HepG2 (cell line): Measurements from ENCODE around the gene PPP1R15B. TPM values are rescaled to one million over a fixed set of nuclear protein-coding genes. Genes with fewer than 3 reads are reported as not detected.

ENCODE experiments used
- ATAC-seq: fragments of 200-7000 bp; cut with Tn5 transposase; 3 replicates; pipeline ENCODE4 v1.9.1; 2020; ENCODE audit warnings: mild to moderate bottlenecking, moderate library complexity
- BruUV-seq: library from RNA; stranded (reverse); fragments of 400-500 nt; replicated peaks from 2 replicates; lab custom pipeline; 2021; lab: Mats Ljungman, UMichigan
- CTCF ChIA-PET: fragments of 300-600 bp; formaldehyde crosslinking; extraction: SDS; loops from one replicate; lab custom pipeline; 2021; ENCODE audit warnings: low total read pairs, inconsistent platforms, low intra/inter-chr PET ratio; lab: Yijun Ruan, JAX
- POLR2A ChIA-PET: fragments of 350-600 bp; sonication (Branson Sonifier 250); formaldehyde crosslinking; loops from one replicate; lab custom pipeline; 2020; ENCODE audit warnings: antibody characterized with exemption, inconsistent platforms; lab: Yijun Ruan, JAX
- DNase-seq: peaks from one replicate; pipeline ENCODE4 v3.0.0-alpha.2; 2015; ENCODE audit warnings: low spot score
- FAIRE-seq: peaks from 3 replicates; lab custom pipeline; 2011; peaks lifted over from hg19 to GRCh38; lab: Jason Lieb, UNC
- H2AFZ ChIP-seq: one replicate; pipeline ENCODE4 v1.6.1; 2011; ENCODE audit warnings: low read length, inconsistent platforms
- H3K27ac ChIP-seq: fragments of 300-600 bp; 3 replicates; pipeline ENCODE4 v1.8.0; 2011; ENCODE audit warnings: mixed run types, mild to moderate bottlenecking, mixed read lengths, low read length, inconsistent platforms; ENCODE audit not compliant: insufficient read depth; ENCODE audit errors: extremely low read length
- H3K27me3 ChIP-seq, 2 experiments: fragments of 200-600 bp in 1 of 2; 2 replicates in 1 of 2; 3 replicates in 1 of 2; pipeline versions ENCODE4 v1.6.0 to v1.8.0; 2011; ENCODE audit warnings: low read length in 2 of 2, mild to moderate bottlenecking in 2 of 2, moderate library complexity in 2 of 2, inconsistent platforms in 1 of 2; ENCODE audit not compliant: insufficient read depth in 2 of 2, control insufficient read depth in 1 of 2
- H3K36me3 ChIP-seq, 2 experiments: fragments of 200-600 bp in 1 of 2; replicated peaks in 1 of 2; 2 replicates in 1 of 2; 3 replicates in 1 of 2; pipeline versions ENCODE4 v1.5.1 to v1.8.0; 2011; ENCODE audit warnings: low read length in 2 of 2, inconsistent platforms in 1 of 2; ENCODE audit not compliant: insufficient read depth in 2 of 2, control insufficient read depth in 1 of 2
- H3K4me1 ChIP-seq: 2 replicates; pipeline ENCODE4 v1.5.1; 2012; ENCODE audit warnings: low read length, inconsistent platforms; ENCODE audit not compliant: insufficient read depth
- H3K4me2 ChIP-seq: 2 replicates; pipeline ENCODE4 v1.6.0; 2011; ENCODE audit warnings: low read depth, low read length, inconsistent platforms
- H3K4me3 ChIP-seq, 3 experiments: fragments of 200-600 bp in 1 of 3; sonication (generic), shearing (Covaris generic) in 1 of 3; replicated peaks in 1 of 3; 2 replicates each; pipeline ENCODE4 v1.5.1; 2011 to 2016; ENCODE audit warnings: low read length in 3 of 3, inconsistent platforms in 2 of 3, low read depth in 2 of 3, mild to moderate bottlenecking in 2 of 3, control low read depth in 1 of 3, mixed read lengths in 1 of 3; ENCODE audit not compliant: insufficient read depth in 1 of 3
- H3K79me2 ChIP-seq: one replicate; pipeline ENCODE4 v1.6.1; 2011; ENCODE audit warnings: low read length, inconsistent platforms; ENCODE audit not compliant: insufficient read depth
- H3K9ac ChIP-seq: 2 replicates; pipeline ENCODE4 v1.6.0; 2011; ENCODE audit warnings: mild to moderate bottlenecking, low read depth, low read length, inconsistent platforms; ENCODE audit not compliant: insufficient read depth
- H3K9me3 ChIP-seq: 2 replicates; pipeline ENCODE4 v1.5.1; 2012; ENCODE audit warnings: mild to moderate bottlenecking, low read length
- H4K20me1 ChIP-seq: 2 replicates; pipeline ENCODE4 v1.6.0; 2011; ENCODE audit warnings: inconsistent platforms, mild to moderate bottlenecking, low read length, moderate library complexity; ENCODE audit not compliant: insufficient read depth
- MAFF ChIP-seq: IDR thresholded peaks from 2 replicates; pipeline ENCODE4 v1.6.1; 2011; ENCODE audit warnings: low read depth, low read length, improper control_type of control experiment
- MAFK ChIP-seq, 2 experiments: IDR thresholded peaks in 1 of 2; conservative IDR thresholded peaks in 1 of 2; 2 replicates each; pipeline ENCODE4 v1.6.1; 2011; ENCODE audit warnings: improper control_type of control experiment in 2 of 2, low read length in 2 of 2
- SCMH1 ChIP-seq: sonication (generic); formaldehyde crosslinking; IDR thresholded peaks from 2 replicates; pipeline ENCODE4 v1.9.0; 2021; ENCODE audit warnings: missing genetic modification reagents, mild to moderate bottlenecking, borderline replicate concordance
- TAF1 ChIP-seq: sonication (generic); formaldehyde crosslinking; IDR thresholded peaks from 2 replicates; pipeline ENCODE4 v1.4.0; 2020; ENCODE audit warnings: missing genetic modification reagents
- ZNF772 ChIP-seq: sonication (generic); formaldehyde crosslinking; IDR thresholded peaks from 2 replicates; pipeline ENCODE4 v1.5.0; 2020; ENCODE audit warnings: mild to moderate bottlenecking, missing genetic modification reagents
- WGBS: methylation state at CpG from one replicate; pipeline ENCODE4 v1.1.6; 2017; ENCODE audit warnings: low lambda C conversion rate; 5-methylcytosine and 5-hydroxymethylcytosine counted together
- in situ Hi-C: cut with HindIII; loops from 2 replicates; pipeline ENCODE4 v1.10.0; 2017; ENCODE audit warnings: low pct_unique_long_range_greater_than_20kb; ENCODE audit not compliant: extremely low pct_ligation_motif_present
- intact Hi-C: fragments of 100-400 bp; cut with micrococcal nuclease; formaldehyde crosslinking; loops from one replicate; pipeline ENCODE4 v1.10.0; 2022; ENCODE audit not compliant: unreplicated experiment
- polyA plus RNA-seq, 8 experiments: library from polyadenylated mRNA; depleted of rRNA in 3 of 8; stranded (reverse) in 7 of 8; unstranded in 1 of 8; fragments of >200 nt; fragmentation: Illumina TruSeq in 4 of 8; extraction: Trizol in 4 of 8; gene quantifications; 2 replicates each; pipeline versions ENCODE4 v1.2.1 to v1.2.3, GENCODE V29; 2011 to 2016; ENCODE audit warnings: low read depth in 4 of 8, missing spikeins in 1 of 8, mixed read lengths in 1 of 8; ENCODE audit not compliant: insufficient read depth in 1 of 8
- total RNA-seq, 5 experiments: library from RNA; depleted of rRNA; stranded (reverse); fragments of >200 nt; fragmentation: Illumina TruSeq; extraction: Trizol; gene quantifications; 2 replicates each; pipeline ENCODE4 v1.2.3, GENCODE V29; 2016; ENCODE audit warnings: low read depth in 1 of 5
- TF ChIP-seq, protein P1 (sequence below): sonication (generic); formaldehyde crosslinking; IDR thresholded peaks from 2 replicates; pipeline ENCODE4 v1.9.0; 2021; ENCODE audit warnings: missing genetic modification reagents, mild to moderate bottlenecking, borderline replicate concordance
- TF ChIP-seq, protein P2 (sequence below): sonication (generic); formaldehyde crosslinking; IDR thresholded peaks from 2 replicates; pipeline ENCODE4 v1.4.0; 2020; ENCODE audit warnings: mild to moderate bottlenecking, missing genetic modification reagents
- TF ChIP-seq, protein P3 (sequence below): sonication (generic); formaldehyde crosslinking; IDR thresholded peaks from 2 replicates; pipeline ENCODE4 v1.5.0; 2020; ENCODE audit warnings: missing genetic modification reagents

Gene PPP1R15B
- total and polyA plus RNA-seq, 2 of the 13 experiments (the other 11 are each of a cell fraction or from before 2014, with no cell fraction given) = 13.4 to 23.8 TPM

DNA sequence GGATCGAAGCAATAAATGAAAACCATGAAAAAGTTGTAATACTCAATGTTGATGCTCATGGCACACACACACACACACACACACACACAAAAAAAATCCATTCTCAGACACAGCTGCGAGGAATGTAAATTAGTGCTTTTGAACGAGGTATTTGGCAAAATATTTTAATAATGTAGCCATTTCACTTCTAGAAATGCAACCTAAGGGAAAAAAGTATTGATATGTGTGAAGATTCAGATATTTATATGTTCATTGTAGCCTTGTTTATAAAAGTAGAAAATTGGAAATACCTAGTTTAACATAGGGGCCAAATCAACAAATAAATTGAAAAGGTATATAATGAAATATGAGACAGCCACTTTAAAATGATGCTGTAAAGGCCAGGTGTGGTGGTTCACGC, 55.7 kb downstream of the PPP1R15B start:
- Histone ChIP-seq H3K79me2 (peaks cover 3% of the 10 kb centered on the region), H4K20me1 (no peaks in the 10 kb centered on the region), H3K4me2 (no peak overlapping the region), H3K27ac (no peak overlapping the region), H2AFZ (no peak overlapping the region), H3K9ac (no peak overlapping the region), H3K27me3 (no peaks in the 10 kb centered on the region; a peak in 1 of 5 replicates)
- in situ Hi-C loops = loop anchor here (25.0 kb wide), 1 partner anchor 494 kb away; the partner anchor contains the start of gene SNRPE
- BruUV-seq = no TSS peak
- POLR2A ChIA-PET = no interaction called here
- TF ChIP-seq MAFK (conservative IDR thresholded peaks at IDR 0.05 in 1 of 2, IDR thresholded peaks at IDR 0.05 in 1 of 2; ENCODE audit: low read length in 2 of 2) (peak in 1 of 2 experiments; percentile 60; a peak in 2 of 4 replicates), TAF1 (CRISPR knock-in tag) (no peak), MAFF (peak; percentile 55)
- TF ChIP-seq, protein P1, sequence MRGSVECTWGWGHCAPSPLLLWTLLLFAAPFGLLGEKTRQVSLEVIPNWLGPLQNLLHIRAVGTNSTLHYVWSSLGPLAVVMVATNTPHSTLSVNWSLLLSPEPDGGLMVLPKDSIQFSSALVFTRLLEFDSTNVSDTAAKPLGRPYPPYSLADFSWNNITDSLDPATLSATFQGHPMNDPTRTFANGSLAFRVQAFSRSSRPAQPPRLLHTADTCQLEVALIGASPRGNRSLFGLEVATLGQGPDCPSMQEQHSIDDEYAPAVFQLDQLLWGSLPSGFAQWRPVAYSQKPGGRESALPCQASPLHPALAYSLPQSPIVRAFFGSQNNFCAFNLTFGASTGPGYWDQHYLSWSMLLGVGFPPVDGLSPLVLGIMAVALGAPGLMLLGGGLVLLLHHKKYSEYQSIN (CRISPR knock-in tag) = no peak
- TF ChIP-seq, all 625 proteins: peak for 2
- 91% methylated on average over 4 of the region's 4 CpGs for WGBS
- Histone ChIP-seq H3K4me3 (no peak overlapping the region), H3K9me3 (no peaks in the 10 kb centered on the region), H3K4me1 (peaks cover 8% of the 10 kb centered on the region), H3K36me3 (no peaks in the 10 kb centered on the region; a peak in 1 of 5 replicates)
- FAIRE-seq = no peak
- DNase-seq = no peak
- ATAC-seq = no peak
- CTCF ChIA-PET = no interaction called here
- intact Hi-C loops = no loop called here

DNA sequence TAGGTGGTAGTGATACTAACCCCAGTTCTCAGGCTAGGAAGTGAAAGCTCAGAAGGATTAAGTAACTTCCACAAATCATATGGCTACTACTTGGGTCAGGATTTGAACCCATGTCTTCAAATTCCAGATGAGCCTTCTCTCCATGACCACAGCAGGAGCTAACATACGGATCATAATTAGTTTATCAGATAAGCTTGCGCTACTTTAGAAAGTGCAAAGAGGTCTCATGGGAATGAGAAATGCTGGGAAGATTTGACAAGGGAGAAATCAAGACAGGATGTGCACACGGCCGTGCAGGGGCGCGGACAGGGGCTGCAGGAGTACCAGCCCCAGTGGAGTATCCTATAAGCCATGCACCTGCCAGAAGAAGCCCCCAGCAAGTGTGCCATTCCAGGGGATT, 57.0 kb downstream of the PPP1R15B start:
- no peak for DNase-seq
- no peak overlapping the region for H3K27ac ChIP-seq
- H3K36me3 ChIP-seq = no peaks in the 10 kb centered on the region; a peak in 1 of 5 replicates
- POLR2A ChIA-PET = no interaction called here
- no peaks in the 10 kb centered on the region for H4K20me1 ChIP-seq
- intact Hi-C loops (no loop called here), in situ Hi-C loops (loop anchor here (25.0 kb wide), 1 partner anchor 492 kb away; the partner anchor contains the start of gene SNRPE)
- no peak overlapping the region for H3K4me3 ChIP-seq
- 93% methylated on average over 6 of the region's 6 CpGs for WGBS
- no peaks in the 10 kb centered on the region; a peak in 1 of 5 replicates for H3K27me3 ChIP-seq
- H3K79me2 ChIP-seq = peaks cover 3% of the 10 kb centered on the region
- H2AFZ ChIP-seq = no peak overlapping the region
- H3K4me2 ChIP-seq = no peak overlapping the region
- H3K9me3 ChIP-seq = no peaks in the 10 kb centered on the region
- H3K9ac ChIP-seq = no peak overlapping the region
- FAIRE-seq = no peak
- BruUV-seq = no TSS peak
- peaks cover 8% of the 10 kb centered on the region for H3K4me1 ChIP-seq
- CTCF ChIA-PET = no interaction called here
- no peak for ATAC-seq
- TF ChIP-seq SCMH1 = no peak
- TF ChIP-seq, protein P2, sequence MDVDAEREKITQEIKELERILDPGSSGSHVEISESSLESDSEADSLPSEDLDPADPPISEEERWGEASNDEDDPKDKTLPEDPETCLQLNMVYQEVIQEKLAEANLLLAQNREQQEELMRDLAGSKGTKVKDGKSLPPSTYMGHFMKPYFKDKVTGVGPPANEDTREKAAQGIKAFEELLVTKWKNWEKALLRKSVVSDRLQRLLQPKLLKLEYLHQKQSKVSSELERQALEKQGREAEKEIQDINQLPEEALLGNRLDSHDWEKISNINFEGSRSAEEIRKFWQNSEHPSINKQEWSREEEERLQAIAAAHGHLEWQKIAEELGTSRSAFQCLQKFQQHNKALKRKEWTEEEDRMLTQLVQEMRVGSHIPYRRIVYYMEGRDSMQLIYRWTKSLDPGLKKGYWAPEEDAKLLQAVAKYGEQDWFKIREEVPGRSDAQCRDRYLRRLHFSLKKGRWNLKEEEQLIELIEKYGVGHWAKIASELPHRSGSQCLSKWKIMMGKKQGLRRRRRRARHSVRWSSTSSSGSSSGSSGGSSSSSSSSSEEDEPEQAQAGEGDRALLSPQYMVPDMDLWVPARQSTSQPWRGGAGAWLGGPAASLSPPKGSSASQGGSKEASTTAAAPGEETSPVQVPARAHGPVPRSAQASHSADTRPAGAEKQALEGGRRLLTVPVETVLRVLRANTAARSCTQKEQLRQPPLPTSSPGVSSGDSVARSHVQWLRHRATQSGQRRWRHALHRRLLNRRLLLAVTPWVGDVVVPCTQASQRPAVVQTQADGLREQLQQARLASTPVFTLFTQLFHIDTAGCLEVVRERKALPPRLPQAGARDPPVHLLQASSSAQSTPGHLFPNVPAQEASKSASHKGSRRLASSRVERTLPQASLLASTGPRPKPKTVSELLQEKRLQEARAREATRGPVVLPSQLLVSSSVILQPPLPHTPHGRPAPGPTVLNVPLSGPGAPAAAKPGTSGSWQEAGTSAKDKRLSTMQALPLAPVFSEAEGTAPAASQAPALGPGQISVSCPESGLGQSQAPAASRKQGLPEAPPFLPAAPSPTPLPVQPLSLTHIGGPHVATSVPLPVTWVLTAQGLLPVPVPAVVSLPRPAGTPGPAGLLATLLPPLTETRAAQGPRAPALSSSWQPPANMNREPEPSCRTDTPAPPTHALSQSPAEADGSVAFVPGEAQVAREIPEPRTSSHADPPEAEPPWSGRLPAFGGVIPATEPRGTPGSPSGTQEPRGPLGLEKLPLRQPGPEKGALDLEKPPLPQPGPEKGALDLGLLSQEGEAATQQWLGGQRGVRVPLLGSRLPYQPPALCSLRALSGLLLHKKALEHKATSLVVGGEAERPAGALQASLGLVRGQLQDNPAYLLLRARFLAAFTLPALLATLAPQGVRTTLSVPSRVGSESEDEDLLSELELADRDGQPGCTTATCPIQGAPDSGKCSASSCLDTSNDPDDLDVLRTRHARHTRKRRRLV = no peak
- no peak for TF ChIP-seq ZNF772 (CRISPR knock-in tag)
- TF ChIP-seq, protein P3, sequence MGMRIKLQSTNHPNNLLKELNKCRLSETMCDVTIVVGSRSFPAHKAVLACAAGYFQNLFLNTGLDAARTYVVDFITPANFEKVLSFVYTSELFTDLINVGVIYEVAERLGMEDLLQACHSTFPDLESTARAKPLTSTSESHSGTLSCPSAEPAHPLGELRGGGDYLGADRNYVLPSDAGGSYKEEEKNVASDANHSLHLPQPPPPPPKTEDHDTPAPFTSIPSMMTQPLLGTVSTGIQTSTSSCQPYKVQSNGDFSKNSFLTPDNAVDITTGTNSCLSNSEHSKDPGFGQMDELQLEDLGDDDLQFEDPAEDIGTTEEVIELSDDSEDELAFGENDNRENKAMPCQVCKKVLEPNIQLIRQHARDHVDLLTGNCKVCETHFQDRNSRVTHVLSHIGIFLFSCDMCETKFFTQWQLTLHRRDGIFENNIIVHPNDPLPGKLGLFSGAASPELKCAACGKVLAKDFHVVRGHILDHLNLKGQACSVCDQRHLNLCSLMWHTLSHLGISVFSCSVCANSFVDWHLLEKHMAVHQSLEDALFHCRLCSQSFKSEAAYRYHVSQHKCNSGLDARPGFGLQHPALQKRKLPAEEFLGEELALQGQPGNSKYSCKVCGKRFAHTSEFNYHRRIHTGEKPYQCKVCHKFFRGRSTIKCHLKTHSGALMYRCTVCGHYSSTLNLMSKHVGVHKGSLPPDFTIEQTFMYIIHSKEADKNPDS = no peak
